GM23338 (cell line): ENCODE results near the gene HNRNPA2B1. TPM values are rescaled to one million over a fixed set of nuclear protein-coding genes. Genes with fewer than 3 reads are reported as not detected.
A peak's percentile ranks its signal among the peaks of the same experiment; 100 is the strongest.

ENCODE experiments used
- ATAC-seq: fragments of 200-7000 bp; cut with Tn5 transposase; 3 replicates; pipeline ENCODE4 v1.9.1; 2020
- DNase-seq: peaks from one replicate; pipeline ENCODE4 v3.0.0-alpha.2; 2015; ENCODE audit warnings: low spot score
- H2AFZ ChIP-seq: fragments of 200-600 bp; sonication (generic); 2 replicates; pipeline ENCODE4 v1.8.0; 2016; ENCODE audit warnings: antibody characterized with exemption, mild to moderate bottlenecking, moderate library complexity
- H3F3A ChIP-seq: fragments of 200-600 bp; sonication (generic); replicated peaks from 2 replicates; pipeline ENCODE4 v1.8.0; 2017; ENCODE audit warnings: antibody characterized with exemption, mixed run types, low read depth
- H3K27ac ChIP-seq: fragments of 200-600 bp; sonication (generic); 2 replicates; pipeline ENCODE4 v1.6.1; 2016; ENCODE audit warnings: low read depth
- H3K27me3 ChIP-seq: fragments of 200-600 bp; sonication (generic); 2 replicates; pipeline ENCODE4 v1.8.0; 2016; ENCODE audit warnings: mild to moderate bottlenecking, mixed run types, moderate library complexity; ENCODE audit not compliant: insufficient read depth
- H3K36me3 ChIP-seq: fragments of 200-600 bp; sonication (generic); 2 replicates; pipeline ENCODE4 v1.8.0; 2016; ENCODE audit warnings: mild to moderate bottlenecking; ENCODE audit not compliant: insufficient read depth
- H3K4me1 ChIP-seq: fragments of 200-600 bp; sonication (generic); 2 replicates; pipeline ENCODE4 v1.8.0; 2016; ENCODE audit warnings: mild to moderate bottlenecking, moderate library complexity; ENCODE audit not compliant: insufficient read depth
- H3K4me2 ChIP-seq: fragments of 200-600 bp; sonication (generic); 2 replicates; pipeline ENCODE4 v1.7.1; 2017; ENCODE audit warnings: mixed run types
- H3K4me3 ChIP-seq: fragments of 200-600 bp; sonication (generic); 2 replicates; pipeline ENCODE4 v1.6.1; 2016; ENCODE audit warnings: mixed run types
- H3K79me2 ChIP-seq: fragments of 200-600 bp; sonication (generic); replicated peaks from 2 replicates; pipeline ENCODE4 v1.8.0; 2017; ENCODE audit warnings: mild to moderate bottlenecking; ENCODE audit not compliant: insufficient read depth
- H3K9me2 ChIP-seq: fragments of 200-600 bp; sonication (generic); 2 replicates; pipeline ENCODE4 v1.8.0; 2017; ENCODE audit not compliant: insufficient read depth
- H4K20me1 ChIP-seq: fragments of 200-600 bp; sonication (generic); replicated peaks from 2 replicates; pipeline ENCODE4 v1.8.0; 2017; ENCODE audit warnings: mild to moderate bottlenecking; ENCODE audit not compliant: insufficient read depth
- H3K27ac Mint-ChIP-seq: 2 replicates; pipeline ENCODE4 v1.8.0; 2020; ENCODE audit warnings: inconsistent platforms, mild to moderate bottlenecking, moderate library complexity, mixed read lengths
- H3K27me3 Mint-ChIP-seq: 3 replicates; pipeline ENCODE4 v1.8.0; 2022; ENCODE audit warnings: low read depth, mild to moderate bottlenecking, moderate library complexity, mixed read lengths, inconsistent platforms; ENCODE audit not compliant: insufficient read depth, poor library complexity
- H3K36me3 Mint-ChIP-seq: 3 replicates; pipeline ENCODE4 v1.8.0; 2021; ENCODE audit warnings: low read depth, mild to moderate bottlenecking, inconsistent platforms, moderate library complexity, mixed read lengths
- H3K4me1 Mint-ChIP-seq: 3 replicates; pipeline ENCODE4 v1.8.0; 2020; ENCODE audit warnings: mild to moderate bottlenecking, inconsistent platforms, mixed read lengths
- H3K4me3 Mint-ChIP-seq: 3 replicates; pipeline ENCODE4 v1.8.0; 2021; ENCODE audit warnings: moderate library complexity, mild to moderate bottlenecking, inconsistent platforms, mixed read lengths
- H3K9me3 Mint-ChIP-seq: 3 replicates; pipeline ENCODE4 v1.8.0; 2020; ENCODE audit warnings: moderate library complexity, mild to moderate bottlenecking, inconsistent platforms, mixed read lengths
- CREB1 ChIP-seq: fragments of 250-450 bp; sonication (Bioruptor Pico); IDR thresholded peaks from 2 replicates; pipeline ENCODE4 v1.5.0; 2020; ENCODE audit warnings: low read depth, mild to moderate bottlenecking, moderate library complexity
- EZH2 ChIP-seq: fragments of 200-600 bp; sonication (generic); IDR thresholded peaks from one replicate; pipeline ENCODE4 v1.8.0; 2017; ENCODE audit warnings: antibody characterized with exemption, mild to moderate bottlenecking, low read depth; ENCODE audit not compliant: unreplicated experiment
- EZH2phosphoT487 ChIP-seq: fragments of 200-600 bp; sonication (generic); IDR thresholded peaks from one replicate; pipeline ENCODE4 v1.8.1; 2018; ENCODE audit warnings: antibody characterized with exemption; ENCODE audit not compliant: unreplicated experiment
- JUNB ChIP-seq: IDR thresholded peaks from one replicate; pipeline ENCODE4 v1.6.1; 2016; ENCODE audit warnings: antibody characterized with exemption; ENCODE audit not compliant: unreplicated experiment
- POLR2AphosphoS5 ChIP-seq: IDR thresholded peaks from 2 replicates; pipeline ENCODE4 v1.6.1; 2016; ENCODE audit warnings: antibody characterized with exemption, low read depth
- STAT1 ChIP-seq: IDR thresholded peaks from one replicate; pipeline ENCODE4 v1.6.1; 2016; ENCODE audit warnings: antibody characterized with exemption; ENCODE audit not compliant: unreplicated experiment
- ZNF114 ChIP-seq: fragments of 250-450 bp; sonication (Bioruptor Pico); IDR thresholded peaks from 2 replicates; pipeline ENCODE4 v1.5.0; 2020; ENCODE audit warnings: mild to moderate bottlenecking, moderate library complexity
- polyA plus RNA-seq: library from polyadenylated mRNA; unstranded; fragments of >200 nt; fragmentation: Nextera tagmentation; extraction: Ambion mirVana; gene quantifications from 2 replicates; pipeline ENCODE4 v1.2.1, GENCODE V29; 2016
- total RNA-seq: library from RNA; depleted of rRNA; stranded (reverse); fragments of >200 nt; shearing (Covaris generic); gene quantifications from 2 replicates; pipeline ENCODE4 v1.2.3, GENCODE V29; 2014
- TF ChIP-seq, protein P1 (sequence below): fragments of 250-450 bp; sonication (Bioruptor Pico); IDR thresholded peaks from 2 replicates; pipeline ENCODE4 v1.5.0; 2020; ENCODE audit warnings: mild to moderate bottlenecking, moderate library complexity

The HNRNPA2B1 gene
- total and polyA plus RNA-seq, 2 experiments from 2014 or later = 602 to 1,577 TPM

DNA sequence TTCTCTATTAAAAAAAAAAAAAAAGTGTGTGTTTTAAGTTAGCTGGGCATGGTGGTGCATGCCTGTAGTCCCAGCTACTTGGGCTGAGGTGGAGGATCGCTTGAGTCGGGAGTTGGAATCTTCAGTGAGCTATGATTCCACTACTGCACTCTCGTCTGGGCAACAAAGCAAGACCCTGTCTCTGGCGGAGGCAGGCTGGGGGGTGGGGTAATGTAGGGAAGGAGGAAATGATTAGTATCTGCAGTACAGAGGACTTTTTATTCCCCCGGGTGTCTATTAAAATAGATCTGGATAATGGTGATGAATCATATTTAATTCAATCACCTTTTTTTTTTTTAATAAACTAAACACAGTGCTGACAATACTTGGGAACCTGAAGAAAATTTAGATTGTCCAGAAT, 7.5 kb upstream of the HNRNPA2B1 start (continued):
- TF ChIP-seq, protein P1, sequence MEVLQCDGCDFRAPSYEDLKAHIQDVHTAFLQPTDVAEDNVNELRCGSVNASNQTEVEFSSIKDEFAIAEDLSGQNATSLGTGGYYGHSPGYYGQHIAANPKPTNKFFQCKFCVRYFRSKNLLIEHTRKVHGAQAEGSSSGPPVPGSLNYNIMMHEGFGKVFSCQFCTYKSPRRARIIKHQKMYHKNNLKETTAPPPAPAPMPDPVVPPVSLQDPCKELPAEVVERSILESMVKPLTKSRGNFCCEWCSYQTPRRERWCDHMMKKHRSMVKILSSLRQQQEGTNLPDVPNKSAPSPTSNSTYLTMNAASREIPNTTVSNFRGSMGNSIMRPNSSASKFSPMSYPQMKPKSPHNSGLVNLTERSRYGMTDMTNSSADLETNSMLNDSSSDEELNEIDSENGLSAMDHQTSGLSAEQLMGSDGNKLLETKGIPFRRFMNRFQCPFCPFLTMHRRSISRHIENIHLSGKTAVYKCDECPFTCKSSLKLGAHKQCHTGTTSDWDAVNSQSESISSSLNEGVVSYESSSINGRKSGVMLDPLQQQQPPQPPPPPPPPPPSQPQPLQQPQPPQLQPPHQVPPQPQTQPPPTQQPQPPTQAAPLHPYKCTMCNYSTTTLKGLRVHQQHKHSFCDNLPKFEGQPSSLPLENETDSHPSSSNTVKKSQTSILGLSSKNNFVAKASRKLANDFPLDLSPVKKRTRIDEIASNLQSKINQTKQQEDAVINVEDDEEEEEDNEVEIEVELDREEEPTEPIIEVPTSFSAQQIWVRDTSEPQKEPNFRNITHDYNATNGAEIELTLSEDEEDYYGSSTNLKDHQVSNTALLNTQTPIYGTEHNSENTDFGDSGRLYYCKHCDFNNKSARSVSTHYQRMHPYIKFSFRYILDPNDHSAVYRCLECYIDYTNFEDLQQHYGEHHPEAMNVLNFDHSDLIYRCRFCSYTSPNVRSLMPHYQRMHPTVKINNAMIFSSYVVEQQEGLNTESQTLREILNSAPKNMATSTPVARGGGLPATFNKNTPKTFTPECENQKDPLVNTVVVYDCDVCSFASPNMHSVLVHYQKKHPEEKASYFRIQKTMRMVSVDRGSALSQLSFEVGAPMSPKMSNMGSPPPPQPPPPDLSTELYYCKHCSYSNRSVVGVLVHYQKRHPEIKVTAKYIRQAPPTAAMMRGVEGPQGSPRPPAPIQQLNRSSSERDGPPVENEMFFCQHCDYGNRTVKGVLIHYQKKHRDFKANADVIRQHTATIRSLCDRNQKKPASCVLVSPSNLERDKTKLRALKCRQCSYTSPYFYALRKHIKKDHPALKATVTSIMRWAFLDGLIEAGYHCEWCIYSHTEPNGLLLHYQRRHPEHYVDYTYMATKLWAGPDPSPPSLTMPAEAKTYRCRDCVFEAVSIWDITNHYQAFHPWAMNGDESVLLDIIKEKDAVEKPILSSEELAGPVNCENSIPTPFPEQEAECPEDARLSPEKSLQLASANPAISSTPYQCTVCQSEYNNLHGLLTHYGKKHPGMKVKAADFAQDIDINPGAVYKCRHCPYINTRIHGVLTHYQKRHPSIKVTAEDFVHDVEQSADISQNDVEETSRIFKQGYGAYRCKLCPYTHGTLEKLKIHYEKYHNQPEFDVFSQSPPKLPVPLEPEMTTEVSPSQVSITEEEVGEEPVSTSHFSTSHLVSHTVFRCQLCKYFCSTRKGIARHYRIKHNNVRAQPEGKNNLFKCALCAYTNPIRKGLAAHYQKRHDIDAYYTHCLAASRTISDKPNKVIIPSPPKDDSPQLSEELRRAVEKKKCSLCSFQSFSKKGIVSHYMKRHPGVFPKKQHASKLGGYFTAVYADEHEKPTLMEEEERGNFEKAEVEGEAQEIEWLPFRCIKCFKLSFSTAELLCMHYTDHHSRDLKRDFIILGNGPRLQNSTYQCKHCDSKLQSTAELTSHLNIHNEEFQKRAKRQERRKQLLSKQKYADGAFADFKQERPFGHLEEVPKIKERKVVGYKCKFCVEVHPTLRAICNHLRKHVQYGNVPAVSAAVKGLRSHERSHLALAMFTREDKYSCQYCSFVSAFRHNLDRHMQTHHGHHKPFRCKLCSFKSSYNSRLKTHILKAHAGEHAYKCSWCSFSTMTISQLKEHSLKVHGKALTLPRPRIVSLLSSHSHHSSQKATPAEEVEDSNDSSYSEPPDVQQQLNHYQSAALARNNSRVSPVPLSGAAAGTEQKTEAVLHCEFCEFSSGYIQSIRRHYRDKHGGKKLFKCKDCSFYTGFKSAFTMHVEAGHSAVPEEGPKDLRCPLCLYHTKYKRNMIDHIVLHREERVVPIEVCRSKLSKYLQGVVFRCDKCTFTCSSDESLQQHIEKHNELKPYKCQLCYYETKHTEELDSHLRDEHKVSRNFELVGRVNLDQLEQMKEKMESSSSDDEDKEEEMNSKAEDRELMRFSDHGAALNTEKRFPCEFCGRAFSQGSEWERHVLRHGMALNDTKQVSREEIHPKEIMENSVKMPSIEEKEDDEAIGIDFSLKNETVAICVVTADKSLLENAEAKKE (CRISPR knock-in tag) = no peak
- TF ChIP-seq JUNB = no peak

DNA sequence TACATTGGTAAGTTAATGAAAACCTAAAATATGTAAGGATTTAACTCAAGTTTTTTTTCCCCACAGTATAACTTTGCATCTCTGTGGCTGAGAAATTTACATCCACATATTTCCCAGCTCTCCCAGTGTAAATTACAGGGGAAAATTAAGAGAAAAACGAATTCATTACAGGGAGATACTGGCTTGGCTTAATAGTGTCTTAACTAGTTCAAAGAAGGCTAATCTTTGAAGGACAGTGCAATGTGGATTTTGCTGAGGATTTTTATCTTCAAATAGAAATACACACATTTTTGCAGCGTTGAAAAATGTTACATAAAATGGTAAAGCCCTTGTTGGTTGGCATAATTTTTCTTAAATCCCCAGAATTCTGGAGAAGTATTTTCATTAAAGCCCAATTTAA, 2.5 kb upstream of the HNRNPA2B1 start:
- Mint-ChIP-seq H3K9me3 (peaks cover 18% of the 10 kb centered on the region), H3K4me3 (peak overlapping the region; percentile 96), H3K4me1 (peaks cover 29% of the 10 kb centered on the region), H3K27ac (peak overlapping the region; percentile 97), H3K36me3 (peaks cover 90% of the 10 kb centered on the region), H3K27me3 (peaks cover 41% of the 10 kb centered on the region)
- peaks cover 85% of the 10 kb centered on the region for H3K79me2 ChIP-seq
- no peak overlapping the region for H2AFZ ChIP-seq
- H3K4me2 ChIP-seq = peak overlapping the region; percentile 81
- ATAC-seq = no peak
- H3K36me3 ChIP-seq = peaks cover 43% of the 10 kb centered on the region; the same call in 1 of the 2 replicates
- DNase-seq = no peak
- H3K4me1 ChIP-seq = peaks cover 23% of the 10 kb centered on the region
- H3K27me3 ChIP-seq = no peaks in the 10 kb centered on the region
- H3F3A ChIP-seq = no peaks in the 10 kb centered on the region
- TF ChIP-seq CREB1 = no peak
- TF ChIP-seq STAT1 = no peak
- no peak for TF ChIP-seq EZH2
- no peak for TF ChIP-seq ZNF114 (CRISPR knock-in tag)
- TF ChIP-seq POLR2AphosphoS5 = no peak
- no peak for TF ChIP-seq EZH2phosphoT487
- H3K27ac ChIP-seq = peak overlapping the region; percentile 96
- H3K4me3 ChIP-seq = peak overlapping the region; percentile 71
- H3K9me2 ChIP-seq = no peaks in the 10 kb centered on the region
- peaks cover 40% of the 10 kb centered on the region for H4K20me1 ChIP-seq
